WI38 (cell line): ENCODE data around the gene TMEM242.

ENCODE experiments used
- H3K4me3 ChIP-seq: 2 replicates; pipeline ENCODE4 v1.5.1; 2011; ENCODE audit warnings: low read depth, mild to moderate bottlenecking, control low read depth, low read length
- CTCF ChIP-seq: IDR thresholded peaks from 2 replicates; pipeline ENCODE4 v1.5.1; 2012; ENCODE audit warnings: low read depth, mild to moderate bottlenecking, control low read depth, low read length

The TMEM242 gene

GRCh38 chr6:157289764-157290163 lies 33.6 kb downstream of the TMEM242 start:
- H3K4me3 ChIP-seq: no peak overlapping the region

GRCh38 chr6:157288575-157288974 lies 34.7 kb downstream of the TMEM242 start:
- TF ChIP-seq CTCF: no peak
- H3K4me3 ChIP-seq: no peak overlapping the region

More at GRCh38 chr6:157289764-157290163, 33.6 kb downstream of the TMEM242 start:
- no peak for TF ChIP-seq CTCF

DNA sequence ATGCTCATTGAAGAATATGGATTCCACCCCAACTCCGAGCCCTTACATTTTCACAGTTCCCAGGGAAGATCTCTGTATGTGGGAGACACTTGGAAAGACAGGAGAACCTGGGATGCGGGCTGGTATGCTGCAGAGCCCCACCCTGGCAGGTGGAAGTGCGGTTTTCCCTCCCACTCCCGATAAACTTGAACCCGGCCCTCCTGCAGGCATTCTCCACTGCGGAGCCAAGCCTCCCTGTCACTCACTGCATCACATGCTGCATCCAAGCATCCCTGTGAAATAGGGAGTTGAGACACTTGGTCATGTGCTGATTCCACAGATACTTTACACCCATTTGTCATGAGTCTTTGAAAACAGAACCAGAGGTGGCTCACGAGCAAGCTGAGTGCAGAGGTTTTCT lies 35.4 kb downstream of the TMEM242 start:
- TF ChIP-seq CTCF: no peak
- no peak overlapping the region for H3K4me3 ChIP-seq

DNA sequence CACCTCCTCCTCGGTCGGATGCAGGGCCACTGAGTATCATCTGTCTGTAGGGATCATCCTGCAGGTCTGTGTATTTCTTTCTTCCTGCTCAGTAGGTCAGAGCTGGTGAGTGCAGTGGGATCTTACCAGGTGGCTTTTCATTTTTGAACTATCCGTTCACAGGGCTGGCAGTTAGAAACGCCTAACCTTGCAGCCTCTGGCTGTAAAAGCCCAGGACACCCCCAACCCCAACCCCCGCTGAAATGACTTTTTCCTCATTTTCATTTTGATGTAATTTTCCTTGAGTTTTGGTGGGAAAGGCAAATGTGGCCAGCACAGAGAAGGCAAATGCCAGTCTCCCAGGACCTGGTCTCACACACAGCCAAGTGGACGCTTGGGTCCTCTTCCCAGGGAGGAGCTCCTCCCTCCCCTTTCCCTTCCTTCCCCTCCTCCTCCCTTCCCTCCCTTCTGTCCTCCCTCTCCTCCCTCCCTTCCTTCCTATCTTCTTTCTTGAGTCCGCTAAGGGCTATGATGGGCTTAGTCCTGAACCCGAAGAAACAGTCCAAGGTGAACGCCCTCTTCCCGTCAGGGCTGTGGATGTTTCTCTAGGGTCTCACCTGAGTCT lies 36.0 kb downstream of the TMEM242 start:
- TF ChIP-seq CTCF: no peak
- no peak overlapping the region for H3K4me3 ChIP-seq

- H3K4me3 ChIP-seq: no peak overlapping the region
- no peak for TF ChIP-seq CTCF
These were observed 37.9 kb downstream of the TMEM242 start for GRCh38 chr6:157285422-157285779.

DNA sequence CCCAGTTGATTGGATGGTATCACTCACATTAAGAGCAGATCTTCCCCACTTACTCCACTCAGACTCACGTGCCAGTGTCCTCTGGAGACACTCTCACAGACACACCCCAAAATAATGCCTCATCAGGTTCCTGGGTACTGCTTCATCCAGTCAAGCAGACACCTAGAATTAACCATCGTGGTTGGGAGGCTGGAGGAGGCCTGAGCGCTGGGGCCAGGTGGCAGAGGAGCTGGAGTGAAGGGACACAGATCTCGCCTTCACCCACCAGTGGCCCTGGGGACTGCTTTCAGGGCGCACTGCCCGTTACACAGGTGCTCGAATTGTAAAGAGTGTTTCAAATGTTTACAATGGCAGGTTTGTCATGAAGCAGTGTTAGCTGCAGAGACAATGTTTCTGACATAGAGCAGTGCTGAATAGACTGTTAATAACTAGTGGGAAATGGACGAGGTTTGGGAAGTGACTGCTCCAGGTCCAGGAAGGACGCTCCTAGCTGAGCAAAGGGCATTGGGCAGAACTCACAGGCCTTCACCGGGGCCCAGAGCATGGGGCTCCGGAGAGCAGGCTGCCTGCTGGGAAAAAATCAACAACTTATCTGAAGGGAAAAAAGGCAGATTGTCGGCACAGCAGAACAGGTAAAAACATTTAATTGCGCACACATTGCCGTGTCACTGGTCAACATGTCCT lies 38.4 kb downstream of the TMEM242 start:
- no peak overlapping the region for H3K4me3 ChIP-seq
- TF ChIP-seq CTCF: no peak

GRCh38 chr6:157283900-157284737 lies 39.2 kb downstream of the TMEM242 start:
- no peak overlapping the region for H3K4me3 ChIP-seq
- no peak for TF ChIP-seq CTCF
